Measurements from ENCODE around the gene RNU4-1.

Gene RNU4-1

DNA sequence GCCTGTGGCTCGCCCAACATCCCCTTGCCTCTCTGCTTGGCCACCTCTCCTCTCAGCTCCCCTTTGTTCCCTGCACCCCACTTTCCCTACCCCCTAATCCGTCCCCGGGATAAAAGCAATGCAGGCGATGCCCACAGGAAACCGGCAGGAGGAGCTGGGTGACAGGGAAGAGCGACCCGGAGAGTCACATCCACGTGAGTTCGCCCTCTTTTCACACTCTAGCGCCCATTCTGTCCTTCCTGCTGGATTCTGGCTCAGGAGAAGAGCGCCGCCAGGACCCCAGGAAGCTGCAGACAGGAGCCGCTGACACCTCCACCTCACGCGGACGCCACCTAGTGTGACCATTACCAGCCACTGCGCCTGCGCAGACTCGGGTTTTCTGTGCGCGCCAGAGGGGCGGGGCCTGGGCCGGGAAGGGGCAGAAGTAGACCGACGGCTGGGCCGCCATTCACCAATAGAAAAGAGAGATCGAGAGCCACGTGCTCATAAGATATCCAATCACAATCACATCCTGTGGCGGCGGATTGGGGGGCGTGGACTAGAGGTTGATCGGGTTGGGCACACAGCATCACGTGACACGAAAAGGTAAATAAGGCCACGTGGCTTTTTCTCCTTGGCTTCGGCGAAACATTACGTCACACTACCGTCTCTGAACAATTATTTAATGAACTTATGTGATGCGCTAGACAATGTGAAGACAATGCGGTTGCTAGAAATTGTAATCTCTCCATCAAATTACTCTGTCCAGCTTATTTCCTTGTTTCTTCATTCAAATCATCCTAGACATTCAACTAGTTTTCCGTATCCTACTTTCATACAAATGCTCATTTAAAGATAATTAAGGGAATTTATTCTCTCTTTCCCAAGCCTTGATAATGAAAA is 24.4 kb upstream of the RNU4-1 start:
- no peak overlapping the region for H4K91ac ChIP-seq (ENCODE audit: low read depth, low read length, poor library complexity)
- no peak overlapping the region for H2BK12ac ChIP-seq (ENCODE audit: low read length)
- peak overlapping the region; percentile 89 for H2AFZ ChIP-seq (ENCODE audit: low read length)
- no peak overlapping the region for H3K14ac ChIP-seq (ENCODE audit: low read length)
- H3K36me3 ChIP-seq (replicated peaks in 1 of 2; ENCODE audit: control insufficient read depth in 2 of 2, insufficient read depth in 2 of 2, low read length in 2 of 2): no peaks in the 10 kb centered on the region
- no CpG with 5 or more reads among the region's 42 CpGs for WGBS, 2 donors (ENCODE audit: extremely low coverage in 2 of 2, insufficient read length in 2 of 2, insufficient replicate concordance in 1 of 2)
- peaks cover 0 to 4% of the 10 kb centered on the region in 2 donors for H3K4me1 ChIP-seq (ENCODE audit: control insufficient read depth in 2 of 2, insufficient read depth in 1 of 2, low read depth in 1 of 2, low read length in 2 of 2)
- H2AK5ac ChIP-seq (ENCODE audit: low read depth, low read length): peak overlapping the region; percentile 82
- H2BK15ac ChIP-seq (ENCODE audit: low read length): no peak overlapping the region
- peaks cover 0 to 10% (median 0%) of the 10 kb centered on the region in 3 experiments for H3K27me3 ChIP-seq (ENCODE audit: control insufficient read depth in 3 of 3, insufficient read depth in 3 of 3, low read depth in 1 of 3, low read length in 3 of 3)
- peak overlapping the region; percentile 91 for H3K18ac ChIP-seq (ENCODE audit: low read length)
- no peak overlapping the region for H2BK5ac ChIP-seq (ENCODE audit: low read length)
- H3K4me2 ChIP-seq (ENCODE audit: insufficient read depth, low read length, poor library complexity, severe bottlenecking): peak overlapping the region; percentile 82
- peak overlapping the region; percentile 57 to 71 for H3K4me3 ChIP-seq (ENCODE audit: low read length in 2 of 2)
- peak overlapping the region; percentile 80 for H3K9ac ChIP-seq (ENCODE audit: low read depth, low read length, poor library complexity)
- no peak overlapping the region for H3K23ac ChIP-seq (ENCODE audit: low read depth, low read length, poor library complexity)
- no peaks in the 10 kb centered on the region for H3K9me3 ChIP-seq (replicated peaks in 1 of 2; ENCODE audit: control insufficient read depth in 2 of 2, insufficient read depth in 1 of 2, low read depth in 1 of 2, low read length in 2 of 2)
- H2BK120ac ChIP-seq (ENCODE audit: low read depth, low read length): no peak overlapping the region
- H3K27ac ChIP-seq (replicated peaks; ENCODE audit: low read length): no peak overlapping the region
- no peak overlapping the region for H4K8ac ChIP-seq (ENCODE audit: low read depth, low read length)
- H3K79me1 ChIP-seq (ENCODE audit: low read depth, low read length): no peaks in the 10 kb centered on the region
- H3K4ac ChIP-seq (ENCODE audit: low read length): no peak overlapping the region
- peak; percentile 99 for DNase-seq (ENCODE audit: low spot score)

DNA sequence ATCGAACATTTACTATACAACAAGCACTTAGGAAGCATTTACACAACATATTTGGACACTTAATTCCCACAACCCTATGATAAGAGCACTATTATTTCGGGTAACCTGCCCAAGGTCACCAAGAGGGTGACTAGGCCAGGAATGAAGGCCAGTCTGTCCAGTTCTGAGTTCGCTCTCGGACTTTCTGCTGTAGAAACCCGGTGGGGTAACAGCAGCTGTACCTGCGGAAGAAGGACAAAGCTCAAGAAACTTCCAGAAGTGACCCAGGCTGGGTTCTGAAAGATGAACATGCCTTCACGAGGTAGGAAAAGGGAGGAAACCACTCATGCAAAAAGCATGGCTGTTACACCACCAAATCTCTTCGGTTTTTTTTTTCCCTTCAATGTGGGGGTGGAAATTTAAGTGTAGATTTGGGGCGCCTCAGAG is 23.8 kb upstream of the RNU4-1 start:
- WGBS, 2 donors (ENCODE audit: extremely low coverage in 2 of 2, insufficient read length in 2 of 2, insufficient replicate concordance in 1 of 2): no CpG with 5 or more reads among the region's 9 CpGs

DNA sequence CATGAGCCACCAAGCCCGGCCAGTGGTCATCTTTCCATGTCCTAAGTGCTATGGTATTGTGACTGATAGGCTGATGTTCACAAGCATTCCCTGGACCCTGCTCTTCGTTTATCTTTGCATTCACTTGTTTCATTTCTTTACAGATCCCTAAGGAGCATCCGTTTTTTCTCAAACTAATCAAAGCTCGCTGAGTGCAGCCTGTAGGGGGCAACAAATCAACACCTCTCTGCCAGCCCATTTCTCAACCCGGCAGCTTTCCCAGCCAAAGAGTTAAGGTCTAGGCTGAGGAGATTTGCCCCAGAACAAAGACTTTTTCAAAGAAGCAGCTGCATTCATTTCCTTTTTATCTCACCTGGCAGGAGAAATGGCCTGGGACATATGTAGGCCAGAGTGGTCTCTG is 21.2 kb upstream of the RNU4-1 start:
- no peak overlapping the region for H2AFZ ChIP-seq (ENCODE audit: low read length)
- no peaks in the 10 kb centered on the region for H3K9me3 ChIP-seq (replicated peaks in 1 of 2; ENCODE audit: control insufficient read depth in 2 of 2, insufficient read depth in 1 of 2, low read depth in 1 of 2, low read length in 2 of 2)
- no peak for DNase-seq (ENCODE audit: low spot score)
- no peak overlapping the region for H3K9ac ChIP-seq (ENCODE audit: low read depth, low read length, poor library complexity)
- H3K4ac ChIP-seq (ENCODE audit: low read length): no peak overlapping the region
- no peak overlapping the region for H2BK5ac ChIP-seq (ENCODE audit: low read length)
- no peak overlapping the region for H2BK15ac ChIP-seq (ENCODE audit: low read length)
- no peaks in the 10 kb centered on the region for H3K79me1 ChIP-seq (ENCODE audit: low read depth, low read length)
- no CpG with 5 or more reads among the region's 5 CpGs for WGBS, 2 donors (ENCODE audit: extremely low coverage in 2 of 2, insufficient read length in 2 of 2, insufficient replicate concordance in 1 of 2)
- no peak overlapping the region for H4K91ac ChIP-seq (ENCODE audit: low read depth, low read length, poor library complexity)
- H2BK12ac ChIP-seq (ENCODE audit: low read length): no peak overlapping the region
- no peak overlapping the region for H3K4me2 ChIP-seq (ENCODE audit: insufficient read depth, low read length, poor library complexity, severe bottlenecking)
- H3K18ac ChIP-seq (ENCODE audit: low read length): no peak overlapping the region
- H3K14ac ChIP-seq (ENCODE audit: low read length): no peak overlapping the region
- H2AK5ac ChIP-seq (ENCODE audit: low read depth, low read length): no peak overlapping the region
- H4K8ac ChIP-seq (ENCODE audit: low read depth, low read length): no peak overlapping the region
- H3K36me3 ChIP-seq (replicated peaks in 1 of 2; ENCODE audit: control insufficient read depth in 2 of 2, insufficient read depth in 2 of 2, low read length in 2 of 2): no peaks in the 10 kb centered on the region
- H3K27ac ChIP-seq (replicated peaks; ENCODE audit: low read length): no peak overlapping the region
- peaks cover 0 to 4% of the 10 kb centered on the region in 2 donors for H3K4me1 ChIP-seq (ENCODE audit: control insufficient read depth in 2 of 2, insufficient read depth in 1 of 2, low read depth in 1 of 2, low read length in 2 of 2)
- H3K4me3 ChIP-seq (ENCODE audit: low read length in 2 of 2): no peak overlapping the region
- no peak overlapping the region for H2BK120ac ChIP-seq (ENCODE audit: low read depth, low read length)
- H3K23ac ChIP-seq (ENCODE audit: low read depth, low read length, poor library complexity): no peak overlapping the region
- H3K27me3 ChIP-seq (ENCODE audit: control insufficient read depth in 3 of 3, insufficient read depth in 3 of 3, low read depth in 1 of 3, low read length in 3 of 3): no peaks in the 10 kb centered on the region

More for the DNA sequence above, 23.8 kb upstream of the RNU4-1 start:
- Histone ChIP-seq H3K27me3 (ENCODE audit: control insufficient read depth in 3 of 3, insufficient read depth in 3 of 3, low read depth in 1 of 3, low read length in 3 of 3) (peaks cover 0 to 4% (median 0%) of the 10 kb centered on the region in 3 experiments), H2BK120ac (ENCODE audit: low read depth, low read length) (no peak overlapping the region), H2BK12ac (ENCODE audit: low read length) (no peak overlapping the region), H3K23ac (ENCODE audit: low read depth, low read length, poor library complexity) (no peak overlapping the region), H2AFZ (ENCODE audit: low read length) (peak overlapping the region; percentile 89), H2AK5ac (ENCODE audit: low read depth, low read length) (peak overlapping the region; percentile 82), H3K4me2 (ENCODE audit: insufficient read depth, low read length, poor library complexity, severe bottlenecking) (peak overlapping the region; percentile 82), H3K4me3 (ENCODE audit: low read length in 2 of 2) (peak overlapping the region; percentile 57 to 71), H3K9ac (ENCODE audit: low read depth, low read length, poor library complexity) (no peak overlapping the region), H3K36me3 (replicated peaks in 1 of 2; ENCODE audit: control insufficient read depth in 2 of 2, insufficient read depth in 2 of 2, low read length in 2 of 2) (no peaks in the 10 kb centered on the region), H3K4ac (ENCODE audit: low read length) (no peak overlapping the region), H2BK15ac (ENCODE audit: low read length) (no peak overlapping the region), H4K91ac (ENCODE audit: low read depth, low read length, poor library complexity) (no peak overlapping the region), H3K9me3 (replicated peaks in 1 of 2; ENCODE audit: control insufficient read depth in 2 of 2, insufficient read depth in 1 of 2, low read depth in 1 of 2, low read length in 2 of 2) (no peaks in the 10 kb centered on the region), H3K4me1 (ENCODE audit: control insufficient read depth in 2 of 2, insufficient read depth in 1 of 2, low read depth in 1 of 2, low read length in 2 of 2) (peaks cover 0 to 4% of the 10 kb centered on the region in 2 donors), H3K18ac (ENCODE audit: low read length) (peak overlapping the region; percentile 91), H4K8ac (ENCODE audit: low read depth, low read length) (no peak overlapping the region), H2BK5ac (ENCODE audit: low read length) (no peak overlapping the region), H3K14ac (ENCODE audit: low read length) (no peak overlapping the region), H3K27ac (replicated peaks; ENCODE audit: low read length) (no peak overlapping the region), H3K79me1 (ENCODE audit: low read depth, low read length) (no peaks in the 10 kb centered on the region)
- DNase-seq (ENCODE audit: low spot score): peak; percentile 11

DNA sequence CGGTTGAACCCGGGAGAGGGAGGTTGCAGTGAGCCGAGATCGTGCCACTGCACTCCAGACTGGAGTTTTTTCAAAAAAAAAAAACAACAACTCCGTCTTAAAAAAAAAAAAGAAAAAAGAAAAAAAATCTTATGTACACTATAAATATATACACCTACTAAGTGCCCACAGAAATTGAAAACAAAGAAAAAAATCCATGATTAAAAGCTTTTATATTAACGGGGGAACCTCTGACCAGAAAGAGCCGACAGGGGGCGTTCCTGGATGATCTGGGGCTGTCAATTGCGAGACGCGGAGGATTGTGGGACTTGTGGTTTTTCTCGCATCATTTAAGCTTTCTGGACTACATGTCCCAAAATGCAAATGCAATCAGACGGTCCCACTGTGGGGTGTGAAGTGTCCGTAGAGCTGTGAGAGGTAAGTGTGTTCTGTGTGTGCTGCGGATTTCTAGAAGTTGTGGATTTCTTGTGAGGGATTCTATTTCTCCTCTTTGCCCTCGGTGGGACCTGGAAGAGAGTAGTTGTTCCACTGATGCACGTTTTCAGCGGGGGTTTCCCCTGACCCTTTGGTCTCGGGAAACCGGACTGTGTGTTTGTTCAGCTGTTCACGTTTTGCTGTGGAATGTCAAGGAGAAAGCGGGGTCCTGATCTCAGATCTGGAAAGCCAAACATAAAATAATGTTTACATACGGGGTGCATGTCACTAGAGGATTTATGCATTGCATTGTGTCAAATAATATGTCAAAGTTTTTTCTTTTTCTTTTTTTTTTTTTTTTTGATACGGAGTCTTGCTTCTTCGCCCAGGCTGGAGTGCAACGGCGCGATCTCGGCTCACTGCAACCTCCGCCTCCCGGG is 9.2 kb upstream of the RNU4-1 start, which contains the start of gene SIRT4:
Gene SIRT4 (plus strand): TSS at position 360 of the 854 bp plus-strand sequence. CDS start 1,241 bp downstream, outside the sequence.
- H3K23ac ChIP-seq (ENCODE audit: low read depth, low read length, poor library complexity): no peak within 1 kb of the TSS
- no peak within 1 kb of the TSS for H3K27ac ChIP-seq (replicated peaks; ENCODE audit: low read length)
- no peaks in the 10 kb centered on the region for H3K36me3 ChIP-seq (replicated peaks in 1 of 2; ENCODE audit: control insufficient read depth in 2 of 2, insufficient read depth in 2 of 2, low read length in 2 of 2)

More for the DNA sequence above, 9.2 kb upstream of the RNU4-1 start, which contains the start of gene SIRT4:
- Histone ChIP-seq H3K18ac (ENCODE audit: low read length) (no peak within 1 kb of the TSS), H3K4me1 (ENCODE audit: control insufficient read depth in 2 of 2, insufficient read depth in 1 of 2, low read depth in 1 of 2, low read length in 2 of 2) (peaks cover 0 to 2% of the 10 kb centered on the region in 2 donors), H2BK15ac (ENCODE audit: low read length) (no peak within 1 kb of the TSS), H2BK120ac (ENCODE audit: low read depth, low read length) (no peak within 1 kb of the TSS), H3K4ac (ENCODE audit: low read length) (no peak within 1 kb of the TSS), H3K4me3 (ENCODE audit: low read length in 2 of 2) (peak within 1 kb of the TSS; percentile 54 to 85), H2AFZ (ENCODE audit: low read length) (peak within 1 kb of the TSS; percentile 90), H3K9me3 (replicated peaks in 1 of 2; ENCODE audit: control insufficient read depth in 2 of 2, insufficient read depth in 1 of 2, low read depth in 1 of 2, low read length in 2 of 2) (no peaks in the 10 kb centered on the region), H4K8ac (ENCODE audit: low read depth, low read length) (no peak within 1 kb of the TSS), H3K27me3 (ENCODE audit: control insufficient read depth in 3 of 3, insufficient read depth in 3 of 3, low read depth in 1 of 3, low read length in 3 of 3) (no peaks in the 10 kb centered on the region), H4K91ac (ENCODE audit: low read depth, low read length, poor library complexity) (no peak within 1 kb of the TSS), H2BK5ac (ENCODE audit: low read length) (no peak within 1 kb of the TSS), H3K79me1 (ENCODE audit: low read depth, low read length) (no peaks in the 10 kb centered on the region), H2AK5ac (ENCODE audit: low read depth, low read length) (no peak within 1 kb of the TSS), H3K4me2 (ENCODE audit: insufficient read depth, low read length, poor library complexity, severe bottlenecking) (peak within 1 kb of the TSS; percentile 50), H3K9ac (ENCODE audit: low read depth, low read length, poor library complexity) (no peak within 1 kb of the TSS), H3K14ac (ENCODE audit: low read length) (no peak within 1 kb of the TSS), H2BK12ac (ENCODE audit: low read length) (no peak within 1 kb of the TSS)
- peak; percentile 90 for DNase-seq (ENCODE audit: low spot score)
- no CpG with 5 or more reads among the region's 31 CpGs for WGBS, 2 donors (ENCODE audit: extremely low coverage in 2 of 2, insufficient read length in 2 of 2, insufficient replicate concordance in 1 of 2)

Data from neuronal stem cell (in vitro differentiated cells).